Heart left ventricle (tissue), 13 donors: Measurements from ENCODE around the gene RPS6KA4.

Experiments used
- CTCF ChIP-seq, 12 donors: fragments of 200-600 bp; sonication (generic) in 4 of 12; IDR thresholded peaks; one replicate each; pipeline versions ENCODE4 v1.5.0 to v1.8.0; 2018 to 2022; ENCODE audit warnings: antibody characterized with exemption in 12 of 12, mild to moderate bottlenecking in 5 of 12
- POLR2A ChIP-seq, 2 donors: fragments of 450-650 bp; IDR thresholded peaks; one replicate each; pipeline ENCODE4 v1.6.1; 2017; ENCODE audit warnings: antibody characterized with exemption in 2 of 2, mild to moderate bottlenecking in 2 of 2, moderate library complexity in 2 of 2
- donor health status: ischemic (EF 13 %, LVEDD 7.1; RV severe dilation, severe dysfunction).
- donor health status: DM: no; HTN: yes; CAD: no.
- donor health status: DM: no; HTN: no; CAD: no.
- donor health status: ischemic (EF 25% LVEDD 6.9; RV normal size, moderate dysfunction).
- donor health status: ischemic (EF 25% LVEDD 5.7; RV mildly dilated, moderate dysfunction).
- donor health status: ischemic (EF 35%, LVEDD 5.7; RV mildly dilated, moderate dysfunction).
- donor health status: nonischemic (EF 11% LVEDD 7.7; RV severe dilation, severe dysfunction).
- donor health status: DM: yes; HTN: yes; CAD: no.
- donor health status: PGD.
- donor health status: ischemic (EF 29% LVEDD 5.4; RV normal size, mild dysfunction).
- donor health status: nonischemic (EF 23%, LVEDD 6.1; RV moderate dilation, normal function).

- no peak for TF ChIP-seq CTCF (IDR thresholded peaks at IDR 0.05)
- TF ChIP-seq POLR2A (IDR thresholded peaks at IDR 0.05): no peak
These were observed 26.3 kb downstream of the RPS6KA4 start for GRCh38 chr11:64384981-64385944.
